HG02938 (cell line): ENCODE results near the gene PCSK4.

ENCODE experiments used
- ATAC-seq: cut with Tn5 transposase; IDR thresholded peaks from one replicate; pipeline ENCODE4 v1.9.1; 2021; ENCODE audit warnings: mild to moderate bottlenecking, moderate library complexity; ENCODE audit not compliant: unreplicated experiment

PCSK4 gene

DNA sequence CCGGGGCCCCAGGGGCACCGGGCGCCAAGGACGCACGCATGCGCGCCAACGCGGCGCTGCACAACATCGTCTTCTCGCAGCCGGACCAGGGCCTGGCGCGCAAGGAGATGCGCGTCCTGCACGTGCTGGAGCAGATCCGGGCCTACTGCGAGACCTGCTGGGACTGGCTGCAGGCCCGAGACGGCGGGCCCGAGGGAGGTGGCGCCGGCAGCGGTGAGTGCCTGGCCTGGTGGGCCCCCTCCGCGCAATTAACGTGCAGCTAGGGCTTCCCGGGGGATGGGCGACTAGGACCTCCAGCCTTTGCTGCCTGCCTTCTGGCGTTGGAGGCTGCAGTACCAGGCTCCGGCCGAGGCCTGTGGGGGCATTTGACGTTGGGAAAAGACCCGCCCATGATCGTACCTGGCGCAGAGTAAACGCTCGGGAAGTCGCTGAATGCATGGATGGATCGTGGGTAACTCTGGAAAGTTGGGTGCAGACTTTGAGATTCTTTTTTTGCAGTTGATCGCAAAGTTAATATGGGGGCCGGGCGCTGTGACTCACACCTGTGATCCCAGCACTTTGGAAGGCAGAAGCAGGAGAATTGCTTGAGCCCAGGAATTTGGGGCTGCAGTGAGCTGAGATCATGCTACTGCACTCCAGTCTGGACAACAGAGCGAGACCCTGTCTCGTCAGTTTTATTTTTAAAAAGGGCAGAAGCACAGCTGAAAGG lies 33.0 kb downstream of the PCSK4 start:
- ATAC-seq = no peak

DNA sequence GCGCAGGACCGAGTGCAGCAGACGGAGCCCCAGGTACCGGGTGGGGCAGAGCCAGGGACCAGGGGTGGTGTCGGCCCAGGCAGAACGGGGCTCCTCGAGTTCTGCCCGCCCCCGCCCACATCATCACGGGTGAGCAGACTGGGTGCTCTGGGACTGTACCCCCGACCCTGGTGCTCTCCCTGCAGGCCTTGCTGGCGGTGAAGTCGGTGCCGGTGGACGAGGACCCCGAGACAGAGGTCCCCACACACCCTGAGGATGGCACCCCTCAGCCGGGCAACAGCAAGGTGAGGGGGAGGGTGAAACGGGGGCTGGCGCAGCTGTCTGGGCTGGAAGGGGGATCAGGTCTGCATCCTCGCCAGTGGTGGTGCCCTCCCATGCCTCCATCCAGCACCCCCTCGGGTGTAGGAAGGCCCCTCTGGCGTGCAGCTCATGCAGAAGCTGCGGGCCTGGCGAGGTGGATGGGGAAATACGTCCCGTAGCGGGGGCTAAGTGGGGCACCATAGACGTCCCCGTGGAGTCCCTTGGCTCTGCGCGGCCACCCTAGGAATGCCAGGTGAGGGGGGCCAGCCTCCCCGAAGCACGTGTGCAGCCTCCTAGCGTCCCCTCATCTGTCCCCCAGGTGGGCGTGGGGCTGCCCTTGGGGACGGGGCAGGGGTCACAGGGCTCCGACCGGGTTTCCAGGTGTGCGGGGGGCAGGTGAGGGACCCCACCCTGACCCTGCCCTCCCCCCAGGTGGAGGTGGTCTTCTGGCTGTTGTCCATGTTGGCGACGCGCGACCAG lies 33.8 kb downstream of the PCSK4 start:
- no peak for ATAC-seq

DNA sequence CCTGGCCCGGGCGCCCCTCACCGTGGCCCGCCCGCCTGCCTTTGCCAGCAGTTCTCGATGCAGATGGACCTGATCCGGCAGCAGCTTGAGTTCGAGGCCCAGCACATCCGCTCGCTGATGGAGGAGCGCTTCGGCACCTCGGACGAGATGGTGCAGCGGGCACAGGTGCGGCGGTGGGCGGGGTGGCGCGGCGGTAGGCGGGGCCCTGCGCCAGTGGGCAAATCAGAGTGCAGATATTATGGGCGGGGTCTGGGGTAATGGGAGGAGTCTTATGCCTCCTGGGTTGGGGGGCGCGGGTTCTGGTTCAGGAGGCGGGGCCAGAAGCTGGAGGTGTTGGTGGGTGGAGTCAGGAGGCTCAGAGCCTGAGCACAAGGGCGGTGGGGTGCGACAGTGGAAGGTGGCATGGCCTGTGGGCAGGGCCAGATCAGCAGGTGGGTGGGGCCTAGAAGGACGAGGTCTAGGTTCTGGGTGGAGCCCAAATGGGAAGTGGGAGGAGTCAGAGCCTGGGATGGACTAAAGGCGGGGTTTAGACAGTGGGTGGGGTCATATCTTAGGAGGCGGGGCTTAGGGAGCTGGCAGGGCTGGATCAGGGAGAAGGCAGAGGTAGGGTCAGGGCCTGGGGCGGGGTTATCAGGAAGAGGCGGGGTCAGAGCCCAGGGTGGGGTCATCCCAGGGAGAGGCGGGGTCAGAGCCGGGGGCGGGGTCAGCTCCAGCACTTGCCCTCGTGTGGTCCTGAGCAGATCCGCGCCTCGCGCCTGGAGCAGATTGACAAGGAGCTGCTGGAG lies 34.6 kb downstream of the PCSK4 start:
- no peak for ATAC-seq

DNA sequence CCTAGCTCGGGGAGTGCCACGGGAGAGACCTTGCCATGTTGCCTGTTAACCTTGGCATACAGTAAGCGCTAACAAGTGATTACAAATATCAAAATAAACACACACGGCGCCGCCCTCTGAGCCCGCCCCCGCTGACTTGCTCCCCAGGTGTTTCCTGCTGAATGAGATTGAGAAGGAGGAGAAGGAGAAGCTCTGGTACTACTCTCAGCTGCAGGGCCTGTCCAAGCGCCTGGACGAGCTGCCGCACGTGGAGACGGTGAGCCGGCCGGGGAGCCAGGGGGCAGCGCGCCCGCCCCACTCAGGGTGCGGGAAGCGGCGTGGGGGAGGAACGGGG lies 35.2 kb downstream of the PCSK4 start:
- no peak for ATAC-seq

DNA sequence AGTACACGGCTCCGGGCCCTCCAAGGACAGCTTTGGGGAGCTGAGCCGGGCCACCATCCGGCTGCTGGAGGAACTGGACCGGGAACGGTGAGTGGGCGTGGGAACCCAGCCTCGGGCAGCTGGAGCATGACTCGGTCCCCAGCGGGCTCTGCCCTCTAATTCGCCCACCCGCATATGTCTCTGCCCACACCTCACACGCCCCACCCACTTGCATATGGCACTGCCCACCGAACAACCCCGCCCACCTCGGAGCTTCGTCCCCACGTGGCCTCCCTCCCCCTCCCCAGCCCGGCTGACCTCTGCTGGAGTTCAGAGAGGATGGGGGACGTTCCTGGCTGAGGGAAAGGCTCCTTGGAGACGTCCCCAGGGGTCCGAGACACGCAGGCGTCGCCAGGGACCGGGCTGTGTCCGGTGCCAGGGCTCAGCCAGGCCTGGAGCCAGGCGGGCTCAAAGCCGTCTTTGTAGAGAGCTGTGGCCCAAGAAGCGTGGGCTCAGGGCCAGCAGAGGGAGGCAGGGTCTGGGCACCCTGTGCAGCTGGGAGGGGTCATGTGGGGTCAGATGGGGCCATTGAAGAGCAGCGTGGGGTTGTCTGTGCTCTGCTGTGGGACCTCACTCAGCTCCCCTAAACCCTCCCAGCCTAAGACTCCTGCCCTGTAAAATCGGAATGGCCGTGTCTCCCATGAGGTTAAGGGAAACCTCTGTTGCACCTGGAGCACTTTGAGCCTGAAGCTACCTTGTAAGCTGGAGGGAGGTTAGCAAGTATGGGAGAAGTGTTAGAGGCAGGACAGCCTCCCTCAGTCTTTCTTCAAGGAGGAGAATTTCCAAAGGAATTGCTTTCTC lies 36.4 kb downstream of the PCSK4 start:
- ATAC-seq = no peak

DNA sequence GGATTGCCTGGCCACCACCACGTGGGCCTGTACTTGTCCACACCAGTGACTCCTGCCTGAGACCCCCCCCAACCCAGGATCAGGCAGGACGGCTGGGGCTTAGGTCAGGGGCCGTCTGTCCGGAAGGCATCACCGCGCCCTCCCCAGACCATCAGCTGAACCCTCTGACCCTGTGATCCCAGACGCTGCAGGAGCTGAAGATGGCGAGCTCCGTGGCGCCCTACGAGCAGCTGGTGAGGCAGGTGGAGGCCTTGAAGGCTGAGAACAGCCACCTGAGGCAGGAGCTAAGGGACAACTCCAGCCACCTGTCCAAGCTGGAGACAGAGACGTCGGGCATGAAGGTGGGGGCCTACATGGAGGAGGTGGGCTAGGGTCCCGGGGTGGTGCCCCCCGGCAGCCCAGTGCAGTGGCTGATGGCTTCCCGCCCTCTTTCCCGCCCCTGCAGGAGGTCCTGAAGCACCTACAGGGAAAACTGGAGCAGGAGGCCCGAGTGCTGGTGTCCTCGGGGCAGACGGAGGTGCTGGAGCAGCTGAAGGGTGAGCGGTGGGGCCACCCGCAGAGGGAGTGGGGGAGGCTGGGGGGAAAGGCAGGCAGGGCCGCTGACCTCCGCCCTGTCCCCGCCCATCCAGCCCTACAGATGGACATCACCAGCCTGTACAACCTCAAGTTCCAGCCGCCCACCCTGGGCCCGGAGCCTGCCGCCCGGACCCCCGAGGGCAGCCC lies 37.2 kb downstream of the PCSK4 start:
- ATAC-seq = no peak

DNA sequence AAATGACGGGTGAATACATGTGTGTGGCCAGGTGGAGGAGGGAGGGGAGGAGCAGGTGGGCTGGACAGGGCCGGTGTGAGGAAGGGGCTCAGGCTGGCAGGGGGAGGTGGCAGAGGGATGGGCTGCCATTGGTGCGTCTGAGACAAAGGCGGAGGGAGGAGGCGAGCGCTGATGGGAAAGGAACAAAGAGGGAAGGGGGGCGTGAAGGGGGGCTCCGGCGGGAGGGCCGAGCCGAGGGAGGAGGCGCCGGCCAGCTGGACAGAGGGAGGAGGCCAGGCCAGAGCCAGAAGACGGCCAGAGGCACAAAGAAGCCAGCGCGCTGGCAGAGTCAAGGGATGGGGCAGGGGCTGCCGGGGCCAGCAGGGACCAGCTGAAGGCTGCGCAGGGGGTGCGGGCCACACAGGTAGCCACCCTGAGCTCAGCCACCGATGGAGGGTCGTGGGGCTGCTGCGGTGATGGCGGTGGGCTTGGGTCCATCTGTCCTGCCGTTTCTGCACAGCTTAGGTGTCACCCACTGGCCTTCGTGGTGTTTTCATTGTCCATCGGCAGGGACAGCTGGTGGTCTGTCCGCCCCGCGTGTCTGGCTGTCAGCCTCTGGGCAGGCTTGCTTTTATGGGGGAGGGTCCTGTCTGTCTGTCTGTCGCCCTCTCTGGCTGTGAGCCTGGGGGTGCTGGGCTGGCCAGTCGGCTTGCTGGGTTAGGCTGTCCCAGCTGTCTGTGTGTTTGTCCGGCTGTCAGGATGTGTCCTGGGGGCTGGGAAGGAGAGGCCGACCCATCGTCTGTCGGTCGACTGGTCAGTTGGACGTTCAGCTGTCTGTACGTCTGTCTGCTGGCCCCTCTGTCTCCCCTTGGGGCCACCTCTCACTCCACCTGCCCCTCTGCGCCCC lies 38.0 kb downstream of the PCSK4 start:
- ATAC-seq = no peak

DNA sequence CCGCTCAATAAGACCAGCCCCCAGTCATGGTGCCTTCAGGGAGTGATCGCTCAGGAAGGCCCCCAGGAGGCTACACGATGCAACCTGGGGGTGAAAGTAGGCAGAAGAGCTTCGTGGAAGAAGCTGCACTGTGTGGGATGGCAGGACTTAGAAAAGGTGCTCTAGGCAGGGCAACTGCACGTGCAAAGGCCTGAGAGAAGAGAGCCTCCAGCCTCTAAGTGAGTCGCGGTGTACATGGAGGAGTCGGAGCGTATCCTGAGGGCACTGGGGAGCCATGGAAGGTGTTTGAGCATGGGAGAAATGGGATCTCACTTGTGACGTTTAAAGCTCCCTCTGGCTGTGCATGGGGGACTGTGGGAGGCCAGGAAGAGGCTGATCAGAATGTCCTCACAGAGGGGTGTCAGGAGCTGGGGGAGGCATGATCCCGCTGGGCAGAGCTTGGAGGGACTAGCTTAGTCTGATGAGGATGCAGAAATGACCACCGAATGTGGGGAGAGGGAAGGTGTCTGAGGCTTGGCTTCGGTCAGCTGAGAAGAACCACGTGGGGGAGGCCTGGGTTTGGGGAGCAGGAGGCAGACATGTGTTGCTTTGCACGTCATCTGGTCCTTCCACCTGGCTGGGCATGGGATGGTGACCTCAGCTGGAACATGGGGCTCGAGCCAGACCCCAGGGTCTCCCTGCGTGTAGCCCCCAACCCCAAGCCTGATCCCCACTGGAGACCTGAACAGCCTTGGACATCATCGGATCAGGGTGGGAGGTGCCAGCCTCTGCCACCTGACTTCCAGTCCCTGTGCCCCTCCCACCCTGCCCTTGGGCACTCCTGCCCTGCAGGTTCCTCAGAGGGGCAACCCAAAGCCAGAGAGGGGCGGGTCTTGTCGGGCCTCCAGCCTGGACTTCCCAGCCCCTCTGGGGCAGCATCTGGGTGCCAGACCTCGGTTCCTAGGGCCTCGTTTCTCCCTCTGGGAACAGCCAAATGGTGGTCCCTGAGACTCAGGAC lies 39.1 kb downstream of the PCSK4 start:
- ATAC-seq = no peak

DNA sequence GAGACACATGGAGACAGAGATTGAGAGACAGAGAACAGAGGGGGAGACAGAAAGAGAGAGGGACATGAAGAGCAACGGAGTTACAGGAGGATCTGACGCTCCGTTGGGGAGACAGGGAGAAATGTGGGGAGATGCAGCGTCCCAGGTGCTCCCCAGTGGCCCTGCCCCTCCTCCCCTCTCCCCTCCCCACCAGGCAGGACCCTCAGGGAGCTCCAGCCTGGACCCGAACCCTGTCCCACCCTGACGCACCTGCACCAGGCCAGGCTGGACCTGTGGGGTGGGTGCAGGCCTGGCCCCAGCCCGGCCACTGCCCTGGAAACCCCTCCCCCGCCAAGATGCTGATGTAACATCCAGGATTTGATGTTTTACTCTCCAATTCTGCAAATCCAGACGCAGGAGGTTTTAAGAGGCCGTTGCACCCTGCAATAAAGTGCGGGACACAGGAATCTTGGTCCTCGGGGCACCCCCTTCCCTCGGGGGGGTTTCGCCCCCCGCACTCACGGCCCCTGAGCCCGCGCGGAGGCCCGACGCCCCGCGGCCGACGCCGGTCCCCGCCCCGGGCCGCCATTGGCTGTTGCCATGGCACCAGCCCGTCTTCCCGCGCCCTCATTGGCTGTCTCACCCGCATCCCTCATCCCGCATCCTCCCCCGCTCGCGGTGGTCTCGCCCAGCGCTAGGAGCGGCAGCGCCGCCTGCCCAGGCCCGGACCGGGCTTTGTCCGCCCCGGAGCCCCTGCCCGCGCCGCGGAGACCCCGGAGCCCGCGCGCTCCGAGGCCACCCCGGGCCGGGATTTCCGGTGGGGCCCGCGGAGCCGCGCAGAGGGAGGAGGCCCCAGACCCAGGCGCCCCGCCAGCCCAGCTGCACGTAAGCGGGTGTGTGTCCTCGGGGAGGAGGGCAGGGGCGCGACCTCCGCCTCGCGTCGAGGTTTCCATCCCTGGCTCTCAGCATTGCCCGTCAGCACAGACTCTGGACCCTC lies 40.4 kb downstream of the PCSK4 start, which contains the start of gene APC2:
Gene APC2, plus strand, starts transcription at position 655 of the 976 bp plus-strand sequence. CDS start 2,881 bp downstream, outside the sequence.
- ATAC-seq = no peak

DNA sequence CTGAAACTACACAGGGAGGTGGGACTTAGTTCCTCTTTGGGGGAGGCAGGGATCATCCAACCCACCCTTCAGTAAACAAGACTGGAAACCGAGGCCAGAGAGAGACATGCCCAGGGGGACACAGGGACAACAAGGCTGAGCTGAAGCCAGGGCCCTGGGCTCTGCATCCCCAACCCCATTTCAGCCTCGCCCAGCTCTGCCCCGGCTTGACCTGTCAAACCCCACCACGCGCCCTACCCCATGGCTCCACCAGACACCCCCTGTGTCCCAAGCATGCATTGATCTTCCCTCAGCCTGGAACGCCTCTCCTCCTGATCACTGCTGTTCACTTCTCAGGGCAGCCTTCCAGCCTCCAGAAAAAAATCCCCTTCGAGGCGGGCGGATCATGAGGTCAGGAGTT lies 42.2 kb downstream of the PCSK4 start:
- ATAC-seq = no peak

DNA sequence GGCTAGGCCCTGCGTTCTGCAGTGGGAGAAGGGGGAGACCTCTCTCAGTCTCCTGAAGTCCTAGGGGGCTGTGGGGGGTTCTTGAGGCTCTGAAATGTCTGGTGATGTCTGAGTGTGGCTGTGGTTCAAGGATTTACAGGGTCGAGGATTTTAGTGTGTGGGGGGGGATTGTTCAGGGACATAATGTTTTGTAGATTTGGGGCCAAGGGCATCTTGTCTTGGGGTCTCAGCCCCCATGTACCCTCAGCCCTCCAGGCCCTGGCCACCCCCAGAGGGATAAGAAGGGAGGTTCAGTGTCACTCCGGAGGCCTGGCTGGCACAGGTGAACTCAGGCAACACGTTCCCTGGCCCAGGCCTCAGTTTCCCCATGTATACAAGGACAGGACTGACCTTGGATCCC lies 42.6 kb downstream of the PCSK4 start:
- no peak for ATAC-seq

DNA sequence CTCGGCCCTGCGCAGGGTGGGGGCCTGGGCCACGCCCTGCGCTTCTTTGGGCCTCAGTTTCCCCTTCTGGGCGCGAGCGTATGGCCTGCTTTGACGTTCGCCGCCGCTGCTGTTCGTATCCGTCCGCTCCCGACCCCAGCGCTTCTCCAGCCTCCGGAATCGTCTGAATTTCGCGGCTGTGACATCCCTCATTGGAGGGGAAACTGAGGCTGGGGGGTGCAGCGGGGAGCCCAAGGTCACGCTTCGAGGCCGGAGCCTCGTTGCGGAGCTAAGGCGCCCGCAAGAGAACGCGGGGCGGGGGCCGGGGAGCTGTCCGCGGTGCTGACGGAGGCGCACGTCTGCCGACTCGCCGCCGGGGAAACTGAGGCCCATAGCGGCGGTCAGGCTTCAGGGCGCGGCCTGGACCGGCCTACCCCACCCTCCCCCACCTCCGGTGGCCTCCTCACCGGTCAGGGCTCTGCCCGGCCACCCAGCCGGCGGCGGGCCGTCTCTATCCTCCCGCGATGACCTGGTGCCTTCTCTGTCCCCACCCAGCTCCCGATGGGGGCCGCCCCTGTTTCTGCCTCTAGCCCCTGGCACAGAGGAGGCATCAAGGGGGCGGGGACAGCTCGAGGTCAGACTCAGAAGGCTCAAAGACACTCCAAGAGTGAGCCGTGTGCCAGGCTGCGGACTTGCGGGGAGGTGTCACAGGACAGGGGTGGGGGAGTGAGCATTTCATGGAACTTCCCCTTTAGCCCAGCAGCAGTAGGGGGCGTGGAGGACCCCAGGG lies 43.3 kb downstream of the PCSK4 start:
- ATAC-seq = no peak

DNA sequence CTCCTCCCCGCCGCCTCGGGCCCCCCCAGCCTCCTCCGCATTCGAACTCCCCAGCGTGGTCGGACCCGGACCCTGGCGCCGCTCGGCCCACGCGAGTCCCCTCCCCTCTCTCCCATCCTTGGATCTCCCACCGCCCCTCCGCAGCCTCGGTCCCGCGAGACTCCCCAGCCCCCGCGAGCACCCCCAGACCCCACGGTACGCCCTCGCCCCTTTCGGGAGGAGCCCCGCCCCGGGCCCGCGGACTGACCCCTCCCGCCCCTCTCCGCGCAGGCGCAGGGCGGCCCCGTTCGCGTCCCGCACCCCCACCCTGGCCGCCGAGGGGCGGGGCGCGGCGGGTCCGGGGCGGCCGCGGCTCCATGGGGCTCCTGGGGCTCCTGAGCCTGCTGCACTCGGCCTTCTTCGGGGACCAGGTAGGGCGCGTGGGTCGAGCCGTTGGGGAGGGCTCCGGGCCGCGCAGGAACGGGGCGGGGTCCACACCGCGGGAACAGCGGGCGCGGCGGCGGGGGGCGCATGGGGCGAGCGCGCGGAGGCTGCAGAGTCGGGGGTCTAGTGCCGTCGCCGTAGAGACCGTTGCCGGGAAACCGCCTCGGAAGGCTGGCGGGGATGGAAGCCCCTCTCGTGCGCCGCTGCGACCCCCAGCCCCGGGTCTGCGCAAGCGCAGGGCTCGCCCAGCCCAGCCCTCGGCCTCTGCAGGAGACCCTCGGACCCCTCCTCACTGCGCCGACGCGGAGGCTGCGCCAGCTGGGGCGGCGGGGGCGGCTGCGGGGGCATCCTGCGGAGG lies 44.0 kb downstream of the PCSK4 start:
- no peak for ATAC-seq

DNA sequence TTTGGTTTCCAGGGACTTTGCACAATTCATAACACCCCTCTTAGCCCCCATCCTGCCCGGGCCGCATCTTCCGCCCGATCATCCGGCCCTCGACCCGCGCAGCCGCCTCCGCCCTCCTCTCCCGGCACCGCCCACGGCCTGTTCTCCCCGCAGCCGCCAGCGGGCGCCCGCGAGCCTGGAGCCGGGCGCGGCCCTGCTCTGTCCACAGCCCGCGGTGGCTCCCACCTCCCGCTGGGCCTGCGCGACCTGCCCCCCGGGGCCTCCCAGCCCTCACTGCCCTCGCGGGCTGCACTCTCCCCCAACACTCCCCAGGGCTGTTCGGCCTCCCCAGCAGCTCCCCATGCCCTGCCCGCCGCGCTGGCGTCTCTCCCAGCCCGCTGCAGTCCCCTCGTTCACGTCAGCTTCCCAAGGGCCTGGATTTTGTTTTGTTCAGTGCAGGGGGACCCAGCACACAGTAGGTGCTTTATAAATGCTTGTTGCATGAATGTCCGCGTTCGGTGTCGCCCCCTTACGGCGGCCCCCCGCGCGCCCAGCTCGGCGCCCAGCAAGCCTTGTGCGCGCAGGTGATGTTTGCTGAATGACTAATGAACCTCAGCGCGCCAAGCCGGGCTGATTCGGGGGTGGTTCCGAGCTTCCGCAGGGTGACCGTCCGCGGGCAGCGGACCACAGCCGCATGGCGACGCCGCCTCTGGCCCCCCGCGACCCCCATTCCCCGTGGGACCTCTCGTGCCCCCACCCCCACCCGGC lies 44.8 kb downstream of the PCSK4 start:
- no peak for ATAC-seq
